Measurements from ENCODE around the gene ANKHD1. TPM values are rescaled to one million over a fixed set of nuclear protein-coding genes. Genes with fewer than 3 reads are reported as not detected.

ANKHD1 gene
- total RNA-seq, 1 experiment from 2014 or later, result 130 TPM

DNA sequence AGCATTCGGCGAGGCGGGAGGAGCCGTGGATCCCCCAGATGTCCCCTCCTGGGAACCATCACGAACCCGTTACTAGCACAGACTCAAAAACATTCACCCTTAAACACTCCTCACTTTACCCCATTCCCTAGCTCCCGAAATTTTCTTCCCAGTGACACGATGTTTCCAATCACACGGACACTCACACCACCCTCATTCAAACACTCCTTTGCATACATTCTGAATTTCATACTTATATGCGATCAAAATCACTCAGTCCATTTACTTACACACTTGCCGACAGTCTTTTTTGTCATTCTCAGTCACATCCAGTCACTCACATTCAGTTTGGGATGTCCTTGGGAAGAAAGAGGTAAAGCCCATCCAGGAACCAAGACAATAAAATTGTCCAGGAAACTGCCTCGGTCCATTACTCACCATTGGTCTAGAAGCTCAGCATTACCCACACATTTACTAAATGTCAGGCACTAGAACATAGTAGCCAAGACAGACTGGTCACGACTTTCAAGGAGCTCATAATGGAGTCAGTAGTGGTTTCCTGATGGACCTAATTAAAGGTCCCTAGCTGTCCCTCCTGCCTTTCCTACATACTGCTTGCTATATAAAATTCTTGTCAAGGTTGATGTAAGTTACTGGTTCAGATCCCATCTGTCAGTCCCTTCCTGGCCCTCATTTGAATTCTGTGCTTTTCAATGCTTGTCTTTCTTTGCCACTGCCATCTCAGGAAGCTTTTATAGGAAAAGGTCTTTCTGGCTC, 163.6 kb downstream of the ANKHD1 start:
- Histone ChIP-seq H3K27me3 (replicated peaks; ENCODE audit: control insufficient read depth, insufficient read depth, low read length) (no peaks in the 10 kb centered on the region), H3K36me3 (ENCODE audit: control insufficient read depth, insufficient read depth, low read length) (no peaks in the 10 kb centered on the region; the same call in 1 of the 2 replicates), H3K4me1 (peaks cover 7% of the 10 kb centered on the region; the same call in 1 of the 2 replicates), H3K9me3 (no peaks in the 10 kb centered on the region), H3K4me3 (ENCODE audit: low read depth, low read length) (peak overlapping the region; percentile 68)
- BruUV-seq (replicated peaks), result TSS peak; percentile 68
- Mint-ChIP-seq H3K9me3 (ENCODE audit: unreplicated experiment) (no peaks in the 10 kb centered on the region), H3K4me1 (ENCODE audit: low read depth, unreplicated experiment) (peaks cover 6% of the 10 kb centered on the region), H3K27ac (ENCODE audit: unreplicated experiment) (peak overlapping the region; percentile 93), H3K36me3 (ENCODE audit: insufficient read depth, unreplicated experiment) (peaks cover 48% of the 10 kb centered on the region), H3K27me3 (ENCODE audit: insufficient read depth, unreplicated experiment) (no peaks in the 10 kb centered on the region), H3K4me3 (ENCODE audit: unreplicated experiment) (peak overlapping the region; percentile 84)
- intact Hi-C loops (cut with micrococcal nuclease; ENCODE audit: unreplicated experiment), result no loop called here
- no peak for DNase-seq
- TF ChIP-seq, protein P1, sequence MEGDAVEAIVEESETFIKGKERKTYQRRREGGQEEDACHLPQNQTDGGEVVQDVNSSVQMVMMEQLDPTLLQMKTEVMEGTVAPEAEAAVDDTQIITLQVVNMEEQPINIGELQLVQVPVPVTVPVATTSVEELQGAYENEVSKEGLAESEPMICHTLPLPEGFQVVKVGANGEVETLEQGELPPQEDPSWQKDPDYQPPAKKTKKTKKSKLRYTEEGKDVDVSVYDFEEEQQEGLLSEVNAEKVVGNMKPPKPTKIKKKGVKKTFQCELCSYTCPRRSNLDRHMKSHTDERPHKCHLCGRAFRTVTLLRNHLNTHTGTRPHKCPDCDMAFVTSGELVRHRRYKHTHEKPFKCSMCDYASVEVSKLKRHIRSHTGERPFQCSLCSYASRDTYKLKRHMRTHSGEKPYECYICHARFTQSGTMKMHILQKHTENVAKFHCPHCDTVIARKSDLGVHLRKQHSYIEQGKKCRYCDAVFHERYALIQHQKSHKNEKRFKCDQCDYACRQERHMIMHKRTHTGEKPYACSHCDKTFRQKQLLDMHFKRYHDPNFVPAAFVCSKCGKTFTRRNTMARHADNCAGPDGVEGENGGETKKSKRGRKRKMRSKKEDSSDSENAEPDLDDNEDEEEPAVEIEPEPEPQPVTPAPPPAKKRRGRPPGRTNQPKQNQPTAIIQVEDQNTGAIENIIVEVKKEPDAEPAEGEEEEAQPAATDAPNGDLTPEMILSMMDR (IDR thresholded peaks at IDR 0.05; ENCODE audit: insufficient read depth in 1 of 2, low read depth in 1 of 2, low read length in 1 of 2, severe bottlenecking in 1 of 2, unreplicated experiment in 1 of 2), result no peak
- CTCF ChIA-PET, result interaction anchor here (0.6 kb wide), 1 partner anchor 155 kb away, joined by 3 read pairs; no protein-coding TSS in a partner anchor
- POLR2A ChIA-PET, result interaction anchor here (0.6 to 1.0 kb wide), 3 partner anchors 18 to 82 kb away, joined by 3 to 10 read pairs (median 5); partner anchors contain the start of genes EIF4EBP3, IK and NDUFA2

DNA sequence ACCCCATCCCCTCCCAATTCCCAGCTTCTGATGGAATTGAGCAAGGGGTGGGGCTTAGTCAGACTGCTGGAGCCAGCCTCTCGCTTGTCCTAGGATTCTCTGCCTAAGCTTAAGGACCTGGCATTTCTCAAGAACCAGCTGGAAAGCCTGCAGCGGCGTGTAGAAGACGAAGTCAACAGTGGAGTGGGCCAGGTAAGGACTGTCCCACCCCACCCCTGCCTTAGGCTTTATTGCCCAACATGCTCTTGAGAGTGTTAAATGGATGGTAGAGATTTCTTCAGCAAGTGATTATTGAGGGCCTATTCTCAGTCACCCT, 164.1 kb downstream of the ANKHD1 start:
- H3K27me3 Mint-ChIP-seq (ENCODE audit: insufficient read depth, unreplicated experiment), result no peaks in the 10 kb centered on the region
- H3K9me3 ChIP-seq, result no peaks in the 10 kb centered on the region
- POLR2A ChIA-PET, result interaction anchor here (0.6 to 1.0 kb wide), 3 partner anchors 17 to 81 kb away, joined by 3 to 10 read pairs (median 5); partner anchors contain the start of genes EIF4EBP3, IK and NDUFA2
- H3K36me3 ChIP-seq (ENCODE audit: control insufficient read depth, insufficient read depth, low read length), result no peaks in the 10 kb centered on the region
- CTCF ChIA-PET, result interaction anchor here (0.6 kb wide), 1 partner anchor 154 kb away, joined by 3 read pairs; no protein-coding TSS in a partner anchor
- no peaks in the 10 kb centered on the region for H3K27me3 ChIP-seq (replicated peaks; ENCODE audit: control insufficient read depth, insufficient read depth, low read length)
- peaks cover 6% of the 10 kb centered on the region for H3K4me1 Mint-ChIP-seq (ENCODE audit: low read depth, unreplicated experiment)
- H3K36me3 Mint-ChIP-seq (ENCODE audit: insufficient read depth, unreplicated experiment), result peaks cover 50% of the 10 kb centered on the region
- H3K4me3 ChIP-seq (ENCODE audit: low read depth, low read length), result no peak overlapping the region
- no peaks in the 10 kb centered on the region for H3K9me3 Mint-ChIP-seq (ENCODE audit: unreplicated experiment)
- peak overlapping the region; percentile 84 for H3K4me3 Mint-ChIP-seq (ENCODE audit: unreplicated experiment)
- H3K27ac Mint-ChIP-seq (ENCODE audit: unreplicated experiment), result no peak overlapping the region
- TF ChIP-seq, protein P1 (IDR thresholded peaks at IDR 0.05; ENCODE audit: insufficient read depth in 1 of 2, low read depth in 1 of 2, low read length in 1 of 2, severe bottlenecking in 1 of 2, unreplicated experiment in 1 of 2), result no peak
- peaks cover 7% of the 10 kb centered on the region; the same call in 1 of the 2 replicates for H3K4me1 ChIP-seq
- no TSS peak for BruUV-seq (replicated peaks)
- intact Hi-C loops (cut with micrococcal nuclease; ENCODE audit: unreplicated experiment), result no loop called here
- no peak for DNase-seq

DNA sequence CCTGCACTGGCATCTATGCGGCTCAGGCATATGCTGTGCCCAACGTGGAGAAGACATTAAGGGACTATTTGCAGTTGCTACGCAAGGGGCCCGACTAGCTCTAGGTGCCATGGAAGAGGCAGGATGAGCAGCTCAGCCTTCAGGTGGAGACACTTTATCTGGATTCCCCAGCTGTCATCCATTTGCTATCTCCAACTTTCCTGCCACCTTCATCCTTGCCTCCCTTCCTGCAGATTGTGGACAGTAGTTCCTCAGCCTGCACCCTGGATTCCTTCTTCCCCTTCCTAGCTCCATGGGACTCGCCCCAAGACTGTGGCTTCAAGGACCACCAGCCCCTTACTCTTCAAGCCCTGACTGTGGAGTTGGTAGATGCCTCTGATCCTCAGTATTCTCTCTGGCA, 165.0 kb downstream of the ANKHD1 start:
- H3K36me3 ChIP-seq (ENCODE audit: control insufficient read depth, insufficient read depth, low read length), result no peaks in the 10 kb centered on the region
- no peaks in the 10 kb centered on the region for H3K9me3 Mint-ChIP-seq (ENCODE audit: unreplicated experiment)
- no peaks in the 10 kb centered on the region for H3K27me3 Mint-ChIP-seq (ENCODE audit: insufficient read depth, unreplicated experiment)
- TF ChIP-seq, protein P1 (IDR thresholded peaks at IDR 0.05; ENCODE audit: insufficient read depth in 1 of 2, low read depth in 1 of 2, low read length in 1 of 2, severe bottlenecking in 1 of 2, unreplicated experiment in 1 of 2), result no peak
- DNase-seq, result no peak
- intact Hi-C loops (cut with micrococcal nuclease; ENCODE audit: unreplicated experiment), result no loop called here
- ChIA-PET CTCF (no interaction called here), POLR2A (no interaction called here)
- H3K9me3 ChIP-seq, result no peaks in the 10 kb centered on the region
- H3K27me3 ChIP-seq (replicated peaks; ENCODE audit: control insufficient read depth, insufficient read depth, low read length), result no peaks in the 10 kb centered on the region
- peaks cover 7% of the 10 kb centered on the region; the same call in 1 of the 2 replicates for H3K4me1 ChIP-seq
- peak overlapping the region; percentile 48 for H3K4me3 Mint-ChIP-seq (ENCODE audit: unreplicated experiment)
- BruUV-seq (replicated peaks), result no TSS peak
- peaks cover 50% of the 10 kb centered on the region for H3K36me3 Mint-ChIP-seq (ENCODE audit: insufficient read depth, unreplicated experiment)
- H3K4me1 Mint-ChIP-seq (ENCODE audit: low read depth, unreplicated experiment), result peaks cover 6% of the 10 kb centered on the region
- no peak overlapping the region for H3K4me3 ChIP-seq (ENCODE audit: low read depth, low read length)
- H3K27ac Mint-ChIP-seq (ENCODE audit: unreplicated experiment), result no peak overlapping the region
